CD4-positive, CD25-positive, alpha-beta regulatory T cell (primary cell): ENCODE measurements around the gene GLMP. TPM values are rescaled to one million over a fixed set of nuclear protein-coding genes. Genes with fewer than 3 reads are reported as not detected.

ENCODE experiments used
- ATAC-seq, 2 donors: fragments of 150-1000 bp; cut with Tn5 transposase; one replicate each; pipeline ENCODE4 v1.10.0; 2021; ENCODE audit warnings: low read depth in 2 of 2, moderate number of reproducible peaks in 2 of 2, moderate library complexity in 1 of 2
- DNase-seq, 3 donors: peaks; one replicate each; pipeline versions ENCODE4 v3.0.0 to v3.0.0-alpha.2; 2012 to 2022; ENCODE audit warnings: mixed read lengths in 1 of 3
- H3K27ac ChIP-seq: one replicate; pipeline ENCODE4 v1.7.0; 2013; ENCODE audit warnings: mild to moderate bottlenecking, low read length; ENCODE audit not compliant: insufficient read depth, poor library complexity, severe bottlenecking
- H3K27me3 ChIP-seq: one replicate; pipeline ENCODE4 v1.7.0; 2013; ENCODE audit warnings: low read length; ENCODE audit not compliant: control insufficient read depth, insufficient read depth
- H3K36me3 ChIP-seq: one replicate; pipeline ENCODE4 v1.7.0; 2013; ENCODE audit warnings: mild to moderate bottlenecking, low read length, moderate library complexity; ENCODE audit not compliant: control insufficient read depth, insufficient read depth
- H3K4me1 ChIP-seq: 2 replicates; pipeline ENCODE4 v1.7.0; 2013; ENCODE audit warnings: mild to moderate bottlenecking, low read length; ENCODE audit not compliant: insufficient read depth, control insufficient read depth, poor library complexity, severe bottlenecking
- H3K4me3 ChIP-seq: one replicate; pipeline ENCODE4 v1.7.0; 2013; ENCODE audit warnings: low read depth, mild to moderate bottlenecking, low read length, moderate library complexity
- H3K9me3 ChIP-seq, 2 experiments: 1 replicate in 1 of 2; 2 replicates in 1 of 2; pipeline ENCODE4 v1.7.0; 2013; ENCODE audit warnings: low read length in 2 of 2, mild to moderate bottlenecking in 1 of 2, moderate library complexity in 1 of 2; ENCODE audit not compliant: control insufficient read depth in 2 of 2
- H3K27ac Mint-ChIP-seq, 3 donors: one replicate each; pipeline ENCODE4 v1.8.0; 2020 to 2022; ENCODE audit warnings: mild to moderate bottlenecking in 3 of 3, mixed read lengths in 3 of 3, moderate library complexity in 2 of 3
- H3K27me3 Mint-ChIP-seq: one replicate; pipeline ENCODE4 v1.8.0; 2022; ENCODE audit warnings: mild to moderate bottlenecking, mixed read lengths
- H3K36me3 Mint-ChIP-seq: one replicate; pipeline ENCODE4 v1.8.0; 2020; ENCODE audit warnings: mixed read lengths
- H3K4me1 Mint-ChIP-seq, 4 donors: one replicate each; pipeline ENCODE4 v1.8.0; 2020 to 2022; ENCODE audit warnings: mixed read lengths in 4 of 4, mild to moderate bottlenecking in 1 of 4
- H3K4me3 Mint-ChIP-seq, 4 donors: one replicate each; pipeline ENCODE4 v1.8.0; 2020 to 2022; ENCODE audit warnings: mild to moderate bottlenecking in 4 of 4, mixed read lengths in 4 of 4, moderate library complexity in 3 of 4
- H3K9me3 Mint-ChIP-seq, 7 donors: one replicate each; pipeline ENCODE4 v1.8.0; 2020 to 2022; ENCODE audit warnings: mixed read lengths in 7 of 7, mild to moderate bottlenecking in 3 of 7, moderate library complexity in 2 of 7
- polyA plus RNA-seq, 4 donors: library from polyadenylated mRNA; unstranded; fragments of 300-500 nt; fragmentation: Illumina TruSeq; gene quantifications; one replicate each; pipeline ENCODE4 v1.2.3, GENCODE V29; 2021
- total RNA-seq: library from RNA; stranded (reverse); gene quantifications from one replicate; pipeline ENCODE4 v1.2.3, GENCODE V29; 2022

Gene GLMP
- total and polyA plus RNA-seq, 5 donors from 2014 or later = 29.8 to 45.9 (median 36.5) TPM

DNA sequence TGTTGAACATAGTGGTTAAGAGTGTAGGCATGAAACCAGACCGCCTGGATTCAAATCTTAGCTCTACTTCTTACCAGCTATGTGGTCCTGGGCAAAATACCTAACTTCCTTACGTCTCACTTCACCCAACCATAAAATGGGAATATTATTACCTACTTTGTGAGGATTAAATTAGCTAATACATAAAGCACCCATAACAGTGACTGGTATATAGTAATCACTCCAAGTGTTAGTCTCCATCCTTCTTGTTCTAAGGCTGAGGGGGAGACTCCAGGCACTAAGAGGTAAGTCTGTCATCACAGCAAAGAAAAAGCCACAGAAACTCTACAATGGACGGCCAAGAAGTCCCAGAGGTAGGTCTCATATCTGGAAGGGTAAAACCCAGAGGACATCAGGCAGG lies 15.6 kb downstream of the GLMP start:
- DNase-seq (no peak), ATAC-seq (no peak)
- H3K9me3 Mint-ChIP-seq = no peaks in the 10 kb centered on the region
- no peaks in the 10 kb centered on the region for H3K27me3 Mint-ChIP-seq
- Histone ChIP-seq H3K27ac (no peak overlapping the region), H3K27me3 (no peaks in the 10 kb centered on the region), H3K4me1 (peaks cover 28% of the 10 kb centered on the region), H3K4me3 (no peak overlapping the region), H3K9me3 (no peaks in the 10 kb centered on the region), H3K36me3 (peaks cover 41% of the 10 kb centered on the region)
- H3K4me1 Mint-ChIP-seq = peaks cover 18 to 50% (median 29%) of the 10 kb centered on the region in 4 donors
- H3K27ac Mint-ChIP-seq = peak overlapping the region in 2 of 3 donors; percentile 43 to 80
- H3K4me3 Mint-ChIP-seq = peak overlapping the region; percentile 26 to 99 (median 58)
- H3K36me3 Mint-ChIP-seq = peaks cover 19% of the 10 kb centered on the region

DNA sequence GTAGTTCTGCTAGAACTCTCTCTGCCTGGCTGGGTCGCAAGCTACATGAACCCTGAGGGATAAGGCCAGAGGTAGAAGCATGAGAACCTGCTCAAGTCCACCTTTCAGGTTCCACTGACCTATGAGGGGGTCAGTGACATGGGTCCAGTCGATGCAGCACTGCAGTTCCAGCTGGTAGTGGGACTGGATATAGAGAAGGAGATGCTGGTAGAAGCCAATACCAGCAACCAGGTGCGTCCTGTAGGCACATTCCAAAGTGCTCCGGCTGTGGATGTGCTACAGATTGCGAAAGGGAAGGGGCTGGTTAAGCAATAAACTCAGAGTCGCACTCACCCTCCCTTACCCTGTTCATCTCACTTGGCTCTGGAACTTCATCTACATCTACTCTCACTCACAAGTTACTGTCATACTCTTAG lies 18.5 kb downstream of the GLMP start:
- Mint-ChIP-seq H3K27me3 (no peaks in the 10 kb centered on the region), H3K36me3 (peaks cover 40% of the 10 kb centered on the region), H3K9me3 (no peaks in the 10 kb centered on the region), H3K4me1 (peaks cover 11 to 28% (median 18%) of the 10 kb centered on the region in 4 donors), H3K27ac (no peak overlapping the region), H3K4me3 (peak overlapping the region in 1 of 4 donors; percentile 12)
- peaks cover 69% of the 10 kb centered on the region for H3K36me3 ChIP-seq
- no peak overlapping the region for H3K27ac ChIP-seq
- ATAC-seq (no peak), DNase-seq (no peak)
- peaks cover 16% of the 10 kb centered on the region for H3K4me1 ChIP-seq
- no peak overlapping the region for H3K4me3 ChIP-seq
- no peaks in the 10 kb centered on the region for H3K27me3 ChIP-seq
- no peaks in the 10 kb centered on the region for H3K9me3 ChIP-seq

DNA sequence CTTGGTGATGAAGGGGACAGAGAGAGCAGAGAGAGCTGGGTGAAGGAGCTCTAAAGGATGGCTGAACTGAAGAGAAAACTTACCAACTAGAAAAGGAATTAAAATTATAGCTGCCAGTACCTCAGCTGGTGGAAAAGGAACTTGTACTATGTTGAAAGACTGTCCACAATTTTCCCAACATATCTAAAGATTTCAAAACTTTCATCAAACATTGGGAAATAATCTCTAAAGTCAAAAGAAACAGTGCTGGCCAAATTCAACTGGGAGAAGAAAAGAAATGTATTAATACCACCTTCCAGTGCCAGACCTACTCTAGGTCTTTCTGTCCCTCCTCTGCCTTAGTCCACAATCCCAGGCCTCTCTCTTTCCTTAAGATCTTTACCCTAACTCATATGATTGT lies 18.9 kb downstream of the GLMP start:
- H3K4me3 Mint-ChIP-seq = no peak overlapping the region
- peaks cover 11% of the 10 kb centered on the region for H3K4me1 ChIP-seq
- no peaks in the 10 kb centered on the region for H3K27me3 ChIP-seq
- no peak for DNase-seq
- peaks cover 73% of the 10 kb centered on the region for H3K36me3 ChIP-seq
- H3K27me3 Mint-ChIP-seq = no peaks in the 10 kb centered on the region
- ATAC-seq = no peak
- peaks cover 42% of the 10 kb centered on the region for H3K36me3 Mint-ChIP-seq
- peaks cover 11 to 24% (median 17%) of the 10 kb centered on the region in 4 donors for H3K4me1 Mint-ChIP-seq
- H3K9me3 ChIP-seq = no peaks in the 10 kb centered on the region
- H3K27ac Mint-ChIP-seq = no peak overlapping the region
- H3K4me3 ChIP-seq = no peak overlapping the region
- H3K9me3 Mint-ChIP-seq = no peaks in the 10 kb centered on the region
- H3K27ac ChIP-seq = no peak overlapping the region

DNA sequence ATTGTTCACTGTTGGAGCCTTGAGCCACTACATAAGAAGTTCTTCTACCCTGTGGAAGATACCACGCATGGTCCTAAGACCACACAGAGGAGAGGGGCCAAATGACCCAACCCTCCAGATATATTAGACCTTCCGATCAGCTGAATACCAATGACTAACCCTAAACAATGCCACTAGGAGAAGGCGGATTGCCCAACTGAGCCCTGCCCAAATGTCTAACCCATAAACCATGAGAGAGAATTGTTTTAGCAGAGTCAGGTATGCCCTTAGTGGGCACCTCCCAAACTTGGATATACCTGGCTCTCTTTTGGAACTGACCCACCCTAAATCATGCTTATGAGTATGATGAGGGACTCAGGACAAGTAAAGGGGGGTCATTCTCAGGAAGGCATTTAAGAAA lies 25.2 kb downstream of the GLMP start:
- H3K27ac ChIP-seq = no peak overlapping the region
- H3K9me3 Mint-ChIP-seq = peaks cover 0 to 1% (median 0%) of the 10 kb centered on the region in 7 donors
- H3K36me3 ChIP-seq = peaks cover 89% of the 10 kb centered on the region
- no peaks in the 10 kb centered on the region for H3K9me3 ChIP-seq
- no peak for DNase-seq
- no peak overlapping the region for H3K4me3 Mint-ChIP-seq
- peaks cover 63% of the 10 kb centered on the region for H3K36me3 Mint-ChIP-seq
- H3K4me1 ChIP-seq = no peaks in the 10 kb centered on the region
- no peaks in the 10 kb centered on the region for H3K27me3 ChIP-seq
- H3K27ac Mint-ChIP-seq = peak overlapping the region in 1 of 3 donors; percentile 32
- H3K27me3 Mint-ChIP-seq = no peaks in the 10 kb centered on the region
- no peak overlapping the region for H3K4me3 ChIP-seq
- no peak for ATAC-seq
- peaks cover 0 to 7% (median under 1%) of the 10 kb centered on the region in 4 donors for H3K4me1 Mint-ChIP-seq

DNA sequence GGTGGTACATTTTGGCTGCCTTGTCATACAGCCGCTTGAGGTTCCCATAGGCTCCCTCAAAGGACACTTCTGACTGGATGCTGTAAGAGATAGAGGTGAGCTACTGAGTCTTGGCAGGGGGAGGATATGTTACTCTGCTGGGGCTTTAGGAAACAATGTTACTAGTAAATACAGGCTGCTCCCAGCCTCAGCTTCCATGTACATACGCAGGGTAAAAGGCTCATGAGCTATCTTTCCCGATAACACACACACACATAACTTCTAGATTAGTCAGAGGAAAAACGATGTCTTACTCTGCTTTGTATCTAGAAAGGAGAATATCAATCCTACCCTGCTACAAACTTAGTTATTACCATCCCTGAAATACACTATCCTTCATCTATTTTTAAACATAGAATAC lies 27.1 kb downstream of the GLMP start:
- peaks cover 0 to 1% (median 0%) of the 10 kb centered on the region in 7 donors for H3K9me3 Mint-ChIP-seq
- no peak overlapping the region for H3K4me3 ChIP-seq
- no peaks in the 10 kb centered on the region for H3K27me3 Mint-ChIP-seq
- H3K27ac ChIP-seq = no peak overlapping the region
- H3K36me3 ChIP-seq = peaks cover 86% of the 10 kb centered on the region
- ATAC-seq (no peak), DNase-seq (no peak)
- no peaks in the 10 kb centered on the region for H3K27me3 ChIP-seq
- H3K4me1 Mint-ChIP-seq = peaks cover 0 to 9% (median 0%) of the 10 kb centered on the region in 4 donors
- no peak overlapping the region for H3K4me3 Mint-ChIP-seq
- no peaks in the 10 kb centered on the region for H3K4me1 ChIP-seq
- no peak overlapping the region for H3K27ac Mint-ChIP-seq
- H3K36me3 Mint-ChIP-seq = peaks cover 64% of the 10 kb centered on the region
- H3K9me3 ChIP-seq = no peaks in the 10 kb centered on the region

DNA sequence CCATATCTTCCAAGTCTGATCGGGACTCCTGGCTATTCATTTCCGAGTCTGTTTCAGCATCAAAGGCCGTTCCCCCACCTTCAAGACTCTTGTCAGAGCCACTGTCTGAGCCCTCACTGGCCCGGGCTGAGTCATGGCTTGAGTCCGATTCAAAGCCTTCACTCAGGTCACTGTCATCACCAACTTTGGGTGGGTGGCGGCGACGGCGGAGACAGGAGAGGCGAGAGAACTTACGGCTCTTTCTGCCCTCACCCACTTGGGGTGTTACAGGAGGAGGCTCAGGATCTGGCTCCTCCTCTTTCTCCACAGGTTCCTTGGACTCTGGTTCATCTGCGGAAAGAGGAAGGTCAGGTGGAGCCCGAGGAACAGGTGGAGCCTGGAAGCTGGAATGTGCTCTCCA lies 29.4 kb downstream of the GLMP start:
- Mint-ChIP-seq H3K36me3 (peaks cover 64% of the 10 kb centered on the region), H3K4me3 (no peak overlapping the region), H3K4me1 (peaks cover 0 to 5% (median 0%) of the 10 kb centered on the region in 4 donors), H3K27me3 (no peaks in the 10 kb centered on the region), H3K27ac (no peak overlapping the region), H3K9me3 (peaks cover 0 to 1% (median 0%) of the 10 kb centered on the region in 7 donors)
- Histone ChIP-seq H3K27me3 (no peaks in the 10 kb centered on the region), H3K4me3 (no peak overlapping the region), H3K36me3 (peaks cover 85% of the 10 kb centered on the region), H3K27ac (no peak overlapping the region), H3K4me1 (no peaks in the 10 kb centered on the region), H3K9me3 (no peaks in the 10 kb centered on the region)
- DNase-seq (no peak), ATAC-seq (no peak)

DNA sequence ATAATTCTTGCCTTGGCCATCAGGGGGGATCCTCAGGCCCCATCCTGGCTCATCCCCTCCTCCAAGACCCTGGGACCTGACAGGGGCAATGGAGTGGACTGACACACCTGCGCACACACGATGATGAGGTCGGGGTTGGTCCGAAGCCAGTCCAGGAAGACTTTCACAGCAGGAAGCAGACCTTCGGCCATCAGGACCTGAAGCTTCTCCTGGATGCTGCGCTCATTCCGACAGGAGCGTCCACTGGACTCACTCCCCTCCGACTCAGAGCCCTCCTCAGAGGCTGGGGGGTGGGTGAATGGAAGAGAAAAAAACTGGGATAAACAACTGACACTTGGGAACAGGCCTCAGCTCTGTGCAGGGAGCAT lies 32.2 kb downstream of the GLMP start:
- Histone ChIP-seq H3K9me3 (no peaks in the 10 kb centered on the region), H3K4me3 (no peak overlapping the region), H3K27me3 (no peaks in the 10 kb centered on the region), H3K4me1 (no peaks in the 10 kb centered on the region), H3K27ac (no peak overlapping the region), H3K36me3 (peaks cover 93% of the 10 kb centered on the region)
- peaks cover 65% of the 10 kb centered on the region for H3K36me3 Mint-ChIP-seq
- H3K27ac Mint-ChIP-seq = peak overlapping the region in 2 of 3 donors; percentile 7 to 11
- ATAC-seq (no peak), DNase-seq (no peak)
- peaks cover 0 to 3% (median 0%) of the 10 kb centered on the region in 4 donors for H3K4me1 Mint-ChIP-seq
- H3K4me3 Mint-ChIP-seq = no peak overlapping the region
- H3K9me3 Mint-ChIP-seq = peaks cover 0 to 1% (median 0%) of the 10 kb centered on the region in 7 donors
- no peaks in the 10 kb centered on the region for H3K27me3 Mint-ChIP-seq

DNA sequence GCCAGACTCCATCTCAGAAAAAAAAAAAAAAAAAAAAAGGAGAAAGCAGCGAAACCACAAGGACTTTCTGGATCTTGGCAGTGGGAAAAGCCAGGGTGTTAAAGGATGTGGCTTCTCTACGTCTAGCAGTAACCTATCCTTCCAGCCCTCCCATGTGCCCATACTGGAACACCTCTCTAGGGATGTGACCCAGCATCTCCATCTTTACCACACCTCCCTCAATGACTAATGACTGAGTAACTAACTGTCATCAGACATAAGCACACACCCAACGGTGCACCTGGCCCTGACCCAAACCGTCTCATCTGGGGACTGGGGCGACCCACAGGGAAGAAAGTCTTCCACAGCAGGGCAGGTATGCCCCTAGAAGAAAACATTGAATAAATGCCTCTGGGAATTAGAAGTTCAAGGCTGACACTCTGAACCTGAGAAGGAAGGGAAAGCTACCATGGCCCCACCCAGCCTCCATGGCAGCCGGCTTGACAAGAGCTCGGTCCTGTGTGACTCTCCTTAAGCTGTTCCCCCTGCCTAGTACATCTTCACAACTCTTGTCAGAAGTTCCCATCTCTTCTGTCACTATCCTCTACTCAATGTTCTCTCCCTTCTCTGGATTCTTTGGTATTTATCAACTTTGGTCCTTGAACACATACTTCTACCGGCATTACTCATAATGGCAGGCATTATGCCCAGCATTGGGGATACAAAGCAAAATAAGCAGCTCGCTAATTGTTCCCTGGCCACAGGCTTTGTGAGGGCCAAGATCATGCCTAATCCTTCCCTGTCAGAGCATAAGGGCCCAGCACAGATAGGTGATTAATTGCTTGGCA lies 32.8 kb downstream of the GLMP start:
- peaks cover 66% of the 10 kb centered on the region for H3K36me3 Mint-ChIP-seq
- no peak for DNase-seq
- H3K9me3 Mint-ChIP-seq = peaks cover 0 to 1% (median 0%) of the 10 kb centered on the region in 7 donors
- no peaks in the 10 kb centered on the region for H3K27me3 Mint-ChIP-seq
- Histone ChIP-seq H3K27ac (no peak overlapping the region), H3K4me1 (no peaks in the 10 kb centered on the region), H3K4me3 (no peak overlapping the region), H3K27me3 (no peaks in the 10 kb centered on the region), H3K36me3 (peaks cover 93% of the 10 kb centered on the region), H3K9me3 (no peaks in the 10 kb centered on the region)
- no peak for ATAC-seq
- H3K4me3 Mint-ChIP-seq = no peak overlapping the region
- peak overlapping the region in 2 of 3 donors; percentile 7 to 11 for H3K27ac Mint-ChIP-seq
- H3K4me1 Mint-ChIP-seq = peaks cover 0 to 3% (median 0%) of the 10 kb centered on the region in 4 donors
